GM18520 (cell line): ENCODE data around the gene SCUBE1.
"Not testable (repeated sequence)": the region's sequence is repeated elsewhere in the genome, so short reads cannot be mapped to it uniquely, and the experiment has no call there.

Source experiments
- ATAC-seq: cut with Tn5 transposase; IDR thresholded peaks from one replicate; pipeline ENCODE4 v1.9.1; 2021; ENCODE audit not compliant: unreplicated experiment

SCUBE1 gene

DNA sequence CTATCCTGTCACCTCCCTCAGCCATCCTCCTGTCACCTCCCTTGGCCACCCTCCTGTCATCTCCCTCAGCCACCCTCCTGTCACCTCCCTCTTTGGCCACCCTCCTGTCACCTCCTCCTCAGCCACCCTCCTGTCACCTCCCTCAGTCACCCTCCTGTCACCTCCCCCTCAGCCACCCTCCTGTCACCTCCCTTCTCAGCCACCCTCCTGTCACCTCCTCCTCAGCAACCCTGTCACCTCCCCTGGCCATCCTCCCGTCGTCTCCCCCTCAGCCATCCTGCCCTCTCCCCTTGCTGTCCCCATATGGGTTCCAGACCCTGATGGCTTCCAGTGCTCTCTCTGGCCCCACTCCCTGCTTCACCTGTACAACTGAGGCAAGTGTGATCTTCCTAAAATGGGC lies 61.8 kb downstream of the SCUBE1 start:
- no peak for ATAC-seq

DNA sequence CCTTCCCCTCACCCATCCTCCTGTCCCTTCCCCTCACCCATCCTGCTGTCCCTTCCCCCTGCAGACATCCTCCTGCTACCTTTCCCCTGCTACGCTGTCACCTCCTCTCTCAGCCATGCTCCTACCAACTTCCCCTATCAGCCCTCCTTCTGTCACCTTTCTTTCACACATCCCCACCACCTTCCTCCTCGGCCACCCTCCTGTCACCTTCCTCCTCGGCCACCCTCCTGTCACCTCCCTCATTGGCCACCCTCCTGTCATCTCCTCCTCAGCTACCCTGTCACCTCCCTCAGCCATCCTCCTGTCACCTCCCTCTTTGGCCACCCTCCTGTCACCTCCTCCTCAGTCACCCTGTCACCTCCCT lies 62.7 kb downstream of the SCUBE1 start:
- not testable (repeated sequence) for ATAC-seq

DNA sequence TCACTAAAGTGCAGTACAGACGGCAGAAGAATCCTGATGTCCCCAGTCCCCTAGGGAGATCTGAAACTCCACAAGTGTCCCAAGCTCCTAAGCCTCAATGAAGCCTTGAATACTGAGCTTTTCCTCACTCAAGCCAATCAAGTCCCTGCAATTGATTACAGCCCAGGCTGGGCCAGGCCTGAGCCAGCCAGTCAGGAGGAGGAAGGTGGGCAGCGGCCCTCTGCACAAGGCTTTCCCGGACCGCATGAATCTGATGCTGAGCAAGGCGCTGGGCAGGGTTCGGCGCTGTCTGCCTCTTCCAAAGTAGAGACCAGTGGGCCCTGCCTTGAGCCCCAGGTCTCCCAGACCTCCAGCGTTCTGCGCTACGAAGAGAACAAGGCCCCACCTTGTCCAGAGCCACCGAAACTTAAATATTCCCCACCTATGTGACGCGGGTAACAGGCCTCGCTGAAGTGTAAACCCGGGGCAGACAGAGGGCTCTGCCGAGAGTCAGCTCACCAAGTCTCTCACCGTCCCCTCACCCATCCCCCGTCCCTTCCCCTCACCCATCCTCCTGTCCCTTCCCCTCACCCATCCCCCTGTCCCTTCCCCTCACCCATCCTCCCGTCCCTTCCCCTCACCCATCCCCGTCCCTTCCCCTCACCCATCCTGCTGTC lies 63.2 kb downstream of the SCUBE1 start:
- ATAC-seq, result no peak

DNA sequence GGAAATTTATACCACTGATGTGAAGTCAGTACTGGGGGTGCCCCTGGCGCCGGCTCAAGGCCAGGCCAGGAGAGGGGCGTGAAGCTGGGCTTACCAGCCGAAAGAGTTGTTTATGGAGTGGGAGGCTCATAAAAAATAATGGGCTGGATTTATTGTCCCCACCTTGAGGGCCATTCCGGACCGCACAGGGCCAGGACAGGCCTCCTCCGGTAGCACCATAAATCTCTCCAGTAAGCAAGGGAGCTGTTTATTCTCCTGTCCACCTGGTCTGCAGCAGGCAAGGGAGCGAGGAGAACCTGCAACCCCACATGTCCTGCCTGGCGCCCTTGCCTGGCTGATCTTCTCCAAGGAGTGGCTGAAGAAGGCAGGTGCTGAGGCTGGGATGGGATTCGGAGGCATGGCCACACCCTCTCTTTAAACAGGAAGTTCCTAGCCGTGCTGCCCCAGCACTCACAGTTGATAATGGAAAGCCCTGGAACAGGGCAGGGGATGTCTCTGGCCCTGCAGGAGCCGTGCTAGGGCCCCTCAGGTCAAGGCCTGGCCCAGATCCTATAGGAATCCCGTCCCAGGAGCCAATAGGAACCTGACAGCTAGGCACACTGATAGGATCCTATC lies 65.1 kb downstream of the SCUBE1 start:
- ATAC-seq, result no peak

DNA sequence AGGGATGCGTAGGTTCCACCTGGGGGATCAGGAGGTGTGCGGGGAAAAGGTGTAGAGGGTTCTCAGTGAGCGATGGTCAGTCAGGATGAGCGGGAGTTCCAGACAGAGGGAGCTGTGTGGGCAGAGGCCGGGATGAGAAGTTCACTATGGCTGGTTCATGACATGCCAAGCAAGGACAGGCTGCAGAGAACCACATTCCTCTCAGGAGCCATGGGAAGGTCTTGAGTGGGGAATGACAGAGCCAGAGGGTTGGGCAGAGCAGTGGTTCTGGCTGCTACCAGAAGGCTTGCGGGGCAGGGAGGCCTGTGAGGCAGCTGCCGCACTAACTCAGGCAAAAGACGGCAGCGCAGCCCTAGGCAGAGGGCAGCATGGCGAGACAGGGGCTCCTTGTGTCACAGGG lies 66.1 kb downstream of the SCUBE1 start:
- ATAC-seq, result no peak

DNA sequence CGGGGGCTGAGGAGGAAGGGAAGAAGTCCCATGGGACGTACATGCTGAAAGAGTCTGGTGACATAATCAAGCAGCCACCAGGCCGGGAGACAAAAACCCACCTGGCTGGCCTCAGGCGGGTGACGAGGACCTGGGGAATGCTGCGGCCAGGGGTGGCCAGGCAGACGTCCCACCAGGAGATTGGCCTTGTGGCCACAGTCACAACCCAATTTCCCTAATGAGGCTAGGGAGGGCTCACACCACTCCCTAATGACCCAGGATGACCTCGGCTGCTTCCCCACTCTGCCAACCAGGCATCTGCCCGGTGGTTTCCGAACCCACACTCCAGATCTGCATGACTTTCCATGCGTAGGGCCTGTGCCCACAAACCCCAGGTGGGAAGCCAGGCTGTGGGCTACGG lies 66.9 kb downstream of the SCUBE1 start:
- ATAC-seq, result no peak

DNA sequence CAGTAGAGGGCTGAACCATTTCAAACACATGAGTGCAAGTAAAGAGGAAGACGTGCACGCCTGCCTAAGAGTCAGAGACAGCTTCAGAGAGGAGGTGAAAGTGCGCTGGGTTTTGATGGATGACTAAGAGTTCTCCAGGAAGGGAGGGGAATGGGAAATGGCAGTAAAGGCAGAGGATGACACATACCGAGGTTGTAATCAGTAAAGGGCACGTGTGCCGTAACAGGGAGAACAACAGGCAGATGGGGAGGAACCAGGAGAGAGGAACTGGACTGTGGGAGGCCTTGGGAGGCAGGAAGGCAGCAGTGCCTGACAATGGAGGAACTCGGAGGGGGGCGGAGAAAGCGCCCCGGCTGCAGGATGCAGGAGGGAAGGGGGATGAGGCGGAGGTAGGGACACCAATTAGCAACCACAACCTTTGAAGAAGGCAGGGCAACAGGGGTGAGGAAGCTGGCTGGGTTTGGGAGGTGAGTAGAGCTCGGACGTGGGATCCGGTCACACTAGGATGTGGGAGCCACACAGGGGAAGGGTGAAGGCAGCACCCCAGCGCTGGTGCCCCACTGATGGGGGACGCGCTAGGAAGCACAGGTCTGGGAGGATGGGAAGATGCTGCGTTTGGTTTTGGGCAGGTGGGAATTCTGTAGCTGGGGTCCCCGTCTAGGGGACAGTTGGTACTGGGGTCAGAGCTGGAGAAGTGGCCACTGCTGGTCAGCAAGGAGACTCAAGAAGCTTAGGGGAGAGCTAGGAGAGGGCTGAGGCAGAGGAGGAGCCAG lies 67.4 kb downstream of the SCUBE1 start:
- ATAC-seq, result no peak

DNA sequence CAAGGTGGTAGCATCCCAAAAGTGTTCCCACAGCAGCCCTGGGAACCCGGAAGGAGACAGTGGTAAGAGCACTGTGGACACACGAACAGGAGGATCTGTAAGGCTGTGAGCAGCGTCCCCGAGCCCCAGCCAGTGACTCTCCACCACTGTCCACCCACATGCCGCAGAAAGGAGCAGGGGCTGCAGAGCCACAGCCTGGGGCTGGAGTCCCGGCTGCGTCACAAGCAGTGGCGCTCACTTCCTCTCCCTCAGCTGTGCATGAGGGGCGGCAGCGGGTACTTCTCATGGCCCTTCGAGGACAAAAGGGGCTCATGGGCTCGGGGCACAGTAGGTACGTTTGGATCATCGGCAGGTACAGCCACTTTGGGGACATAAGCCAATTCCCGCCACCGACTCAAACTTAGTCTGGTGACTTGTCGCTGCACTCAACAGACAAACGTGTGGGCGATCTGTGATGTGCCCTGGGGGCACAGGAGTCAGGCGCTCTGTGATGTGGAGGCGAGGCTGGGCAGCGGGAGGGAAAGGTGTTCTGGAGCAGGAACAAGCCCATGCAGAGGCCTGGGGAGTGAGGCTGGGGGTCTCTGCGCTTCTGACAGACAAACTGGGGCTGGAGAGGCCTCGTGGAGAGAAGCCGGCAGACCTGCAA lies 68.5 kb downstream of the SCUBE1 start:
- ATAC-seq, result no peak

DNA sequence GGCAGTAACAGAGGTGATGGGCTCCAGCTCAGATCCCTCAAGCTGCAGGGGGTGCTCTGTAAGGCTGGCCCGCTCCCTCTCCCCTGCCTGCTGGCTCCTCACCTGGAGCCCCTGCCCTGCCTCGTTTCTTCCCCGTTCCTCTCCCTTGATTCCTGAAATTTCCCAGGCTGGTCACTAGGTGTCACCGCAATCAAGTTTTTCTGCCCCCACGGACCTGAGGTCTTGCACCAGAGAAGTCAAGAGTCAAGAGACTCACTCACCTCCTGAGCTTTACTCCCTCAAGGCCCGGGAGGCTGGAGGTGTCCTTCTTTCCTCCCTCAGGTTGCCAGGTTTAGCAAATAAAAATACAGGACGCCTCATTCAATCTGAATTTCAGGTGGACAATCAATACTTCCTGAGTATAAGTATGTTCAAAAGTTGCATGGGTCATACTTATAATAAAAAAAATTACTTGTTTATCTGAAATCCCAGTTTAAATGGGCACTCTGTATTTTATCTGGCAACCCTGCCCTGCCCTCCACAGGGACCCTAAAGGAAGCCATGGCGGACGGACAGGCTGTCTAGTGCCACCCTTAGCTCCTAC lies 69.2 kb downstream of the SCUBE1 start:
- no peak for ATAC-seq

DNA sequence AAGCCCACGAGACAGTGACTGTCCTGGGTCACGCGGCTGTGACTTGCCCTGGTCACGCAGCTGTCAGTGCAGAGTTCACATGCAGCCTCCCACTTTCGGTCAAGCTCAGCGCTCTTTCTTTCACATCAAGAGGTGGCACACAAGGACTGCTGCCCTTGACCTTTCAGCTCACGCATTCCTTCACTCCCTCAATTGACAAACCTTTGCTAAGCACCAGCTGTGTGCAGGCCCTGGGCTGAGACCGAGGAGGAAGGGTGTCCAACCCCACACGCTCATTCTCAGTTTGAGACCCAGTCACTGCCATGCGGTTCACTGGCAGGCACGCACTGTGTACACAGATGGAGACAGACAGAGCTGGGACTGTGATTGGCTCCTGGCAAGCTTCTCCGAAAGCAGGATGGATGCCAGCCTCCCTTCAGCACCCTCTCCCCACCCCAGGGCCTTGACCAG lies 70.3 kb downstream of the SCUBE1 start:
- ATAC-seq, result no peak

DNA sequence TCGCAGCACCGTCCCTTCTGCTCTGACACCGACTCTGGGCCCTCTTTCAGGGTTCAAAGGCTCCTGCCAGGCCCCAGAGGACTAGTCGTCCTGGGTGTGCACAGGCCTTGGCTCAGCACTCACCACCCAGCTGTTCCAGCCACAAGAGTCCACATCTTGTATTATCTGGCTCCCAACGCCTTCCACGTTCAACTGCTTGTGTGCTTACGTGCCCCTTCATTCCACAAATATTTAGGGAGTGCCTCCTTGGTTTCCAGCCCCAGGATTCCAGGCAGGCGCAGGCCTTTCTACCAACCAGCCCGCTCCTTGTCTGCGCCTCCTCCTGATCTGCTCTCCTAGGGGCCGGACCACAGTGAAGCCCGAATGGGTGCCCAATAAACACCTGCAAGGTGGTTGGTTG lies 70.9 kb downstream of the SCUBE1 start:
- no peak for ATAC-seq

DNA sequence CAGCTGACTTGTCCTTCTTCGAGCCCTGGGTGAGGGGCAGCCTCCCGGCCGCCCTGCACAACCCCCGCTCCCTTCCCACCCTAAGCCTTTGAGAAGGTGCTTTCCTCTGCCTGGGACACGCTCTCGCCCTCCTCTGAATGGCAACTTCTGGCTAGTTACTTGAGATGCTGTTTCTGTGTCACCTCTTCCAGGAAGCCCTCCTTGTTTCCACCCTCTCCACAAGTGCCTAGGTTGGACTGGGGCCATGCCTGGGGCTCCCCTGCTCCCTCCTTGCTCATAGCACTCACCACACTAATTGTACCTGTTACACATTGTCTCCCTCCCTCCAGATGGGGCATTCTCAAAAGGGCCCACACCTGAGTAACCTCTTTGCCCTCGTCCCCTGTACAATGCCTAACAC lies 72.2 kb downstream of the SCUBE1 start:
- no peak for ATAC-seq

DNA sequence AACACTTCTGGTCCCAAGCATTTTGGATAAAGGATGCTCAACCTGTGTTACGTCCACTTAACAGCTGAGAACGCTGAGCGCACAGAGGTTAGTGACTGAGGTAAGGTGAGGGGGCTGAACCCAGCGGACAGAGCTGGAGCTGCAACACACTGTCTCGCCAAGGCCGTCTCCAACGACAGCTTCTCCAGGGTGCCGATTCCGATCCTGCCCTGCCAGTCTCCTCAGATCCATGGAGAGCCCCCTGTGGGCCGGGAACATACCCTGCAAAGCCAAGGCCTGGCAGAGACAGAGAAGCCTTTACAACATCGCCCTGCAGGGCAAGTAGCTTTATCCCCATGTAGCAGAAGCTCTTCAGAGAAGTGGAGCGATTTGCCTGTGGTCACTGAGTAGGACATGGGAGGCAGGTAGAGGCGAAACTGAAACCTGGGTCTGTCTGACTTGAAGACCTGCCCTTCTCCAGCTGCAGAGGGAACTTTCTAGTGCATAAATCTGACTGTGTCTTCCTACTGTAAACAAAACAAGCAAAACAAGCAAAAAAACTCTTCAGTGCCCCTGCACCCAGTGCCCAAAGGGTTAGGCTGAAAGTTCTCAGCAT lies 72.8 kb downstream of the SCUBE1 start:
- ATAC-seq, result no peak

DNA sequence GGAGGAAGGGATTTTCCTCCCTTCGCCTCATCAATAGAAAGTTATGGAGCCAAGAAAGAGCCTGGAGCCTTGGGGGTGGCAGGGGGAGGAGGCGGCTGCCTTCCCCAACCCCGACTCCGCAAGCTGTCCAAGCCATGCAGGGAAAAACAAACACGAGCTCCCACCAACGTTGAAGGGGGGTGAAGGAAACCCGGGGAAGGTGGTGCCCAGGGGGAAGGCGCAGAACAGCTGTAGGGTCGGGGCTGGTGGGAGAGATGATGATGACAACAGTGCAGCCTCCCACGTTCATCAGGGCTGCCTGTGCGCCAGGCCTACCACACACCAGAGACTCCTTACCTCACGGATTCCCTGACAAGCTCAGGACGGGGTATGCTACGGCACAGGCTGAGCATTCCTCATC lies 73.5 kb downstream of the SCUBE1 start:
- no peak for ATAC-seq

DNA sequence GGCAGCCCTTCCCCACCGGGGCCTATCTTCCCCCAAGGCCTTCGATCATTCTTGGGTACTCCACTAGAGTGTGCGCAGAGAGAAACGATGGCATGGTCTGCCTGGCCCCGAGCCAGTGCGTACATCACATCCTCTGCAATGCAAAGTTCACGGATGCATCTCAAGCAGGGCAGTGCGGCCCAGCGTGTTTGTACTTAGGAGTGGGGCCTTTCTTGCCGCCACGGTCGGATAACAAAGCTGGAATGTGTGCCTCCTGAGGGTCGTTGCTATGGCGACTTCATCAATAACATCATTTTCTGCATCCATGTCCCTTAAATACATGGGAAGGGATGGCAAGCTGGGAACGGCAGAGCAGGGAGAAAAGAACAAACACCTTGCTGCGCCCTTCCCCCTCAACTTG lies 73.9 kb downstream of the SCUBE1 start:
- ATAC-seq, result no peak

DNA sequence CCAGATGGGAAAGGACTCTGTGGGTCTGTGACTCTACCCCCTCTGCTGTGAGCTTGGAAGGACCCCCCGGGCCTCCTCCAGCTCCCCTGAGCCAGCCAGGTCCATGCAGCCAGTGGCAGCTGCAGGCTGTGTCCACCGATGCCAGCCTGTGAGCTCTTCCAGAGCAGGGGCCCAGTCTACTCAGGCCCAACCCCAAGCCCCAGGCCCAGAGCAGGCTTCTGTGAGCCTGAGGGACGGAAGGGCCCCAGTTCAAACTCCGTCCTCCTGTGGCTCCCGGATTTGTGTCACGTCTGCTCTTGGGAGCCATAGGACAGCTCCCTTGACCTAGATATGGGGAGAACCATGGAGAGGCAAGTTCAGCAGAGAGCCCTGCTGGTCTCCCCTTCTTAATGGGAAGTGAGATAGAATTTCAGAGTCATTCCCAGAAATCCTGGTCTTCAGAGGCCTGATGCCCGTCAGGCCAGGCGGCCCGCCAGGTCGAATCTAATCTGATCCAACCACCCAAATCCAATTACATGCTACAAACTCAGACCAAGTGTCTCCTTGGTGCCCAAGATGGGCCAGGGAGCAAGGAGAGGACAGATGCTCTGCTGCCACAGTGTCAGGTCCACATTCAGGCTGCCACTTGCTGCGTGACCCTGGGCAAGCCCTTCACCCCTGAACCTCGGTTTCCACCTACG lies 75.1 kb downstream of the SCUBE1 start:
- ATAC-seq, result no peak

DNA sequence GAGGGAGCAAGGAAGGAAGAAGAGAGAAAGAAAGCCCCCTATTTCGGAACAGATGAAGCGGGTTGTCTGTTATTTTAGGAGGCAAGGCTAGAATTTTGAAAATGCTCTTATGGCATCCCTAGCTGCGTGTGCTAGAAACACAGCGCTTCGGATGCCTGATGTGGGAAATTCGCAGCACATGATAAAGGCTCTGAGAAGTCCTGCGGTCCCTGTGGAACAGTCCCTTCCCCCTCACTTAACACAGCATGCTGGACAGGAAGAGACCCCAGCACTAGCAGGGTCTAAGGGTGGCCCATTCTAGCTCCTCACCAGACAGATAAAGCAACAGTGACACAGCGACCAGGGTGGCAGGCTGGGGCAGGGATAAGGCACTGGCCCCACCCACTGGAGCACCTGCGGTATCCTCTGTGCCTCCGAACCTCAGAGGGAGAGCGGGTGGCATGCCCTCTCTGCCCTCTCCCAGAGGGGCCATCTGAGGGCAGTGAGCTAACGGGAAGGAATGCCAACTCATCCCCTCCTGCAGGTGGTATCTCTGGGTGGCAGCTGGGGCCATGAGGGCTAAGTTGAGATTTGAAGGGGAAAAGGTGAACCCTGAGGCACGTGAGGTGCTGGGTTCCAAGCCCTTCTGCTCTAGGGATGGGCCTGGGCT lies 75.7 kb downstream of the SCUBE1 start:
- ATAC-seq, result no peak

DNA sequence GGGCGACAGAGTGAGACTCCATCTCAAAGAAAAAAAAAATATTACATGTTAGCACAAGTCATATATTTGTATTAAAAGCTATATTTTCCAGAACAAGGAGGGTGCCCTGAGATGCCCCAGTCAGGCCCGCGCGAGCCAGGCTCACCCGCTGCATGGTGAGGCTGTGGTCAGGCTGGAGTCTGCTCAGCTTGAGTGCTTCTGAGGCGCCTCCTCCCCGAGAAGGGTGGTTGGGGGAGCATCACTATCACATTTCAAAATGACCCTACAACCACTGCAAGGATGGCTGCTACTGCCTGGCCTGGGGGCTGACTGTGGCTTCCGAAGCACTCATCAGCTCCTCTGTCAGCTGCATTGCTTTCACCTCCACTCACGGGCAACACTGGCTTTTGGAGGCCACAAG lies 77.1 kb downstream of the SCUBE1 start:
- no peak for ATAC-seq

DNA sequence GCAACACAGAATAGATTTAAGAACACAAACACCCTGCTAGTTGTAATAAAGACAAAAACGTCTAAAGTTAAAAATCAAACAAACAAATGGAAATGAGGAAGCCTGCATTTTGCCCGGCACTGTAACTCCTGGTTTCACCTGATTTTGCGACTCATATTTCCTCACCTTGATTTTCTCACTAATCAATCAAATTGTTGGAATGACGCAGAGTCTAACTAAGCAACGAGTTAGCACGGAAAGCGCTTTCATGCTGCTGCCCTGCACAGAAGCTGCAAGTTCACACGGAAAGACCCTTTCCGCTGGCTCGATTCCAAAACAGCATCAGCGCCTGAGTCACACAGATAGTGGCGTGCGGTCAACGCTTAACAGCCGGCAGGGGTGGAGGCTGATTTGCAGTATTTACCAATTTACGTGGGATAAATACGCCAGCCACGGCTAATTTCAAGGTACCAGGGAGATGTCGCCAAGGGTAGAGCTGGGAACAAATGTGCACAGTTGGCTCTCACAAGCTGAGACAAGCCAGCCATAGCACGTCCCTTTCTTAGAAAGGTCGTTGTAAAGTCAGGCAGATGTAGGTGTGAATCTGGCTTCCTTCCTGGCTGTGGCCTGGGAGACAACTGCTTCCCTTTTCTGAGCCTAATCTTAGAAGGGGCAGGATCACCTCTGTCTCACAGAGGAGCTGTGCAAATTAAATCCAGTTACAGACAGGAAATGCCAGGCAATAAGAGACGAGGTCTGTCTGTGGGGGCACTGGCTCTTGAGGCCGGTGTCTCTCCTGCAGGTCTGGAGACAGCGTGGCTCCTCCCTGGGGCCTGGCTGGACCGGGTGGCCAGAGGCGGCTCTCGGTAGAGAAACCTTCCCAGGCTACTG lies 79.3 kb downstream of the SCUBE1 start:
- ATAC-seq, result no peak
